H9 (cell line): ENCODE measurements around the gene MGAT4C. TPM values are rescaled to one million over a fixed set of nuclear protein-coding genes. Genes with fewer than 3 reads are reported as not detected.

ENCODE experiments used
- DNase-seq: peaks from one replicate; pipeline ENCODE4 v3.0.0-alpha.2; 2017
- H2AFZ ChIP-seq: one replicate; pipeline ENCODE4 v1.6.1; 2013; ENCODE audit warnings: mild to moderate bottlenecking, low read length, control low read depth, moderate library complexity
- H2AK5ac ChIP-seq: 2 replicates; pipeline ENCODE4 v1.6.1; 2013; ENCODE audit warnings: low read length, control low read depth, mixed read lengths; ENCODE audit not compliant: insufficient read length
- H2BK120ac ChIP-seq: one replicate; pipeline ENCODE4 v1.6.1; 2013; ENCODE audit warnings: low read depth, mild to moderate bottlenecking, low read length, control low read depth, inconsistent platforms; ENCODE audit not compliant: poor library complexity, severe bottlenecking
- H2BK12ac ChIP-seq: 2 replicates; pipeline ENCODE4 v1.6.1; 2013; ENCODE audit warnings: low read length, control low read depth, mixed read lengths, low read depth; ENCODE audit not compliant: insufficient read length
- H2BK15ac ChIP-seq: 2 replicates; pipeline ENCODE4 v1.6.1; 2013; ENCODE audit warnings: low read depth, low read length, control low read depth
- H2BK20ac ChIP-seq: one replicate; pipeline ENCODE4 v1.6.1; 2013; ENCODE audit warnings: low read depth, mild to moderate bottlenecking, low read length, control low read depth, inconsistent platforms; ENCODE audit not compliant: poor library complexity, severe bottlenecking
- H2BK5ac ChIP-seq: 2 replicates; pipeline ENCODE4 v1.6.1; 2013; ENCODE audit warnings: low read length, control low read depth, mixed read lengths; ENCODE audit not compliant: insufficient read length
- H3K14ac ChIP-seq: 2 replicates; pipeline ENCODE4 v1.6.1; 2013; ENCODE audit warnings: low read length, control low read depth; ENCODE audit not compliant: insufficient read depth
- H3K18ac ChIP-seq: 2 replicates; pipeline ENCODE4 v1.6.1; 2013; ENCODE audit warnings: low read depth, mild to moderate bottlenecking, mixed read lengths, low read length, control low read depth; ENCODE audit not compliant: insufficient read length
- H3K23ac ChIP-seq: 2 replicates; pipeline ENCODE4 v1.6.1; 2013; ENCODE audit warnings: low read length, control low read depth, mixed read lengths, low read depth; ENCODE audit not compliant: insufficient read length
- H3K23me2 ChIP-seq: 2 replicates; pipeline ENCODE4 v1.6.1; 2013; ENCODE audit warnings: low read depth, mild to moderate bottlenecking, mixed read lengths, low read length, control low read depth; ENCODE audit not compliant: insufficient read length, poor library complexity, severe bottlenecking
- H3K27ac ChIP-seq: 2 replicates; pipeline ENCODE4 v1.5.1; 2013; ENCODE audit warnings: low read length, control low read depth, mixed read lengths, low read depth; ENCODE audit not compliant: insufficient read length
- H3K27me3 ChIP-seq: 2 replicates; pipeline ENCODE4 v1.6.1; 2013; ENCODE audit warnings: low read length, control low read depth, inconsistent platforms; ENCODE audit not compliant: insufficient read depth
- H3K4ac ChIP-seq: 2 replicates; pipeline ENCODE4 v1.6.1; 2013; ENCODE audit warnings: low read depth, mild to moderate bottlenecking, control low read depth, inconsistent platforms, low read length, moderate library complexity
- H3K4me1 ChIP-seq: 2 replicates; pipeline ENCODE4 v1.6.1; 2013; ENCODE audit warnings: low read length, control low read depth, inconsistent platforms; ENCODE audit not compliant: insufficient read depth
- H3K4me2 ChIP-seq: 2 replicates; pipeline ENCODE4 v1.6.1; 2013; ENCODE audit warnings: low read length, control low read depth, mixed read lengths; ENCODE audit not compliant: insufficient read length, insufficient read depth
- H3K56ac ChIP-seq: 2 replicates; pipeline ENCODE4 v1.6.1; 2013; ENCODE audit warnings: low read depth, mild to moderate bottlenecking, mixed read lengths, low read length, control low read depth; ENCODE audit not compliant: insufficient read length
- H3K79me1 ChIP-seq: 2 replicates; pipeline ENCODE4 v1.6.1; 2013; ENCODE audit warnings: low read depth, mild to moderate bottlenecking, moderate library complexity, low read length, control low read depth, inconsistent platforms; ENCODE audit not compliant: insufficient read depth, poor library complexity, severe bottlenecking
- H3K79me2 ChIP-seq: 2 replicates; pipeline ENCODE4 v1.6.1; 2013; ENCODE audit warnings: low read length, control low read depth, inconsistent platforms; ENCODE audit not compliant: insufficient read depth
- H3K9ac ChIP-seq: 2 replicates; pipeline ENCODE4 v1.6.1; 2013; ENCODE audit warnings: low read length, control low read depth, mixed read lengths; ENCODE audit not compliant: insufficient read length; ENCODE audit errors: extremely low read depth
- H3K9me3 ChIP-seq: one replicate; pipeline ENCODE4 v1.6.1; 2013; ENCODE audit warnings: low read depth, low read length, inconsistent platforms; ENCODE audit not compliant: control insufficient read depth
- H3T11ph ChIP-seq: one replicate; pipeline ENCODE4 v1.6.1; 2013; ENCODE audit warnings: mild to moderate bottlenecking, low read length, control low read depth, inconsistent platforms
- H4K20me1 ChIP-seq: one replicate; pipeline ENCODE4 v1.6.1; 2013; ENCODE audit not compliant: control insufficient read depth, insufficient read length, insufficient read depth
- H4K5ac ChIP-seq: 2 replicates; pipeline ENCODE4 v1.6.1; 2013; ENCODE audit warnings: low read depth, mild to moderate bottlenecking, mixed read lengths, low read length, control low read depth; ENCODE audit not compliant: insufficient read length
- H4K8ac ChIP-seq: replicated peaks from 2 replicates; pipeline ENCODE4 v1.6.1; 2013; ENCODE audit warnings: low read length, control low read depth, mixed read lengths, low read depth; ENCODE audit not compliant: insufficient read length
- H4K91ac ChIP-seq: 2 replicates; pipeline ENCODE4 v1.6.1; 2013; ENCODE audit warnings: low read depth, mild to moderate bottlenecking, moderate library complexity, mixed read lengths, low read length, control low read depth; ENCODE audit not compliant: insufficient read length
- H3K27ac Mint-ChIP-seq, 3 experiments: 2 replicates in 2 of 3; 3 replicates in 1 of 3; pipeline ENCODE4 v1.8.0; 2020 to 2021; ENCODE audit warnings: mixed read lengths in 3 of 3, mild to moderate bottlenecking in 1 of 3, moderate library complexity in 1 of 3
- H3K27me3 Mint-ChIP-seq: 2 replicates; pipeline ENCODE4 v1.8.0; 2021; ENCODE audit warnings: low read depth, mild to moderate bottlenecking, moderate library complexity, mixed read lengths
- H3K36me3 Mint-ChIP-seq, 3 experiments: 2 replicates in 2 of 3; 3 replicates in 1 of 3; pipeline ENCODE4 v1.8.0; 2020 to 2021; ENCODE audit warnings: low read depth in 3 of 3, mixed read lengths in 3 of 3; ENCODE audit not compliant: insufficient read depth in 1 of 3
- H3K4me1 Mint-ChIP-seq, 2 experiments: 2 replicates each; pipeline ENCODE4 v1.8.0; 2020; ENCODE audit warnings: mixed read lengths in 2 of 2
- H3K4me3 Mint-ChIP-seq, 2 experiments: 2 replicates in 1 of 2; 3 replicates in 1 of 2; pipeline ENCODE4 v1.8.0; 2020 to 2021; ENCODE audit warnings: mild to moderate bottlenecking in 2 of 2, mixed read lengths in 2 of 2, moderate library complexity in 1 of 2
- H3K9me3 Mint-ChIP-seq, 2 experiments: 2 replicates in 1 of 2; 3 replicates in 1 of 2; pipeline ENCODE4 v1.8.0; 2020; ENCODE audit warnings: mild to moderate bottlenecking in 2 of 2, mixed read lengths in 2 of 2, moderate library complexity in 1 of 2
- CTCF ChIP-seq: fragments of 200-600 bp; sonication (generic); conservative IDR thresholded peaks from 3 replicates; pipeline ENCODE4 v1.8.0; 2021; ENCODE audit warnings: antibody characterized with exemption, mild to moderate bottlenecking
- WGBS: extraction: QIAGEN DNeasy Blood & Tissue Kit; methylation state at CpG from one replicate; pipeline ENCODE4 v1.1.7; 2013; ENCODE audit warnings: missing lambda C conversion rate, low lambda C conversion rate, mixed read lengths; ENCODE audit not compliant: insufficient read length; ENCODE audit errors: extremely low coverage; 5-methylcytosine and 5-hydroxymethylcytosine counted together
- total RNA-seq: library from RNA; stranded (reverse); gene quantifications from 2 replicates; pipeline ENCODE4 v1.2.1, GENCODE V29; 2021

Gene MGAT4C
- total RNA-seq, 1 experiment from 2014 or later, result 1.3 TPM

- no peaks in the 10 kb centered on the region for H4K20me1 ChIP-seq
- no peak for DNase-seq
- H2AK5ac ChIP-seq, result no peak overlapping the region
- no peak overlapping the region for H3K4me2 ChIP-seq
- Mint-ChIP-seq H3K4me1 (peaks cover 27 to 28% of the 10 kb centered on the region in 2 experiments), H3K9me3 (no peaks in the 10 kb centered on the region), H3K27me3 (no peaks in the 10 kb centered on the region), H3K27ac (no peak overlapping the region), H3K4me3 (no peak overlapping the region), H3K36me3 (no peaks in the 10 kb centered on the region)
- H3T11ph ChIP-seq, result no peak overlapping the region
- H3K79me1 ChIP-seq, result no peaks in the 10 kb centered on the region
- H2BK15ac ChIP-seq, result no peak overlapping the region
- H4K8ac ChIP-seq, result no peak overlapping the region
- no peak overlapping the region for H3K9ac ChIP-seq
- no peak overlapping the region for H2BK5ac ChIP-seq
- TF ChIP-seq CTCF, result peak; percentile 55; the same call in 2 of the 3 replicates
- no peak overlapping the region for H3K14ac ChIP-seq
- no peak overlapping the region for H3K4ac ChIP-seq
- H3K4me1 ChIP-seq, result no peaks in the 10 kb centered on the region; the same call in 1 of the 2 replicates
- H3K27me3 ChIP-seq, result no peaks in the 10 kb centered on the region
- H3K27ac ChIP-seq, result no peak overlapping the region
- no peaks in the 10 kb centered on the region for H3K9me3 ChIP-seq
- no peak overlapping the region for H3K56ac ChIP-seq
- no peak overlapping the region for H4K5ac ChIP-seq
- no peaks in the 10 kb centered on the region for H3K23me2 ChIP-seq
- H2BK120ac ChIP-seq, result no peak overlapping the region
- H3K18ac ChIP-seq, result no peak overlapping the region
- H3K79me2 ChIP-seq, result no peaks in the 10 kb centered on the region
- H4K91ac ChIP-seq, result no peak overlapping the region
- H2BK20ac ChIP-seq, result no peak overlapping the region
- no peak overlapping the region for H3K23ac ChIP-seq
- no CpG with 5 or more reads among the region's 1 CpG for WGBS
- no peak overlapping the region for H2BK12ac ChIP-seq
- no peak overlapping the region for H2AFZ ChIP-seq
These were observed 301.1 kb downstream of the MGAT4C start for GRCh38 chr12:85955127-85955526.
